Measurements from ENCODE around the gene JAML.

DNA sequence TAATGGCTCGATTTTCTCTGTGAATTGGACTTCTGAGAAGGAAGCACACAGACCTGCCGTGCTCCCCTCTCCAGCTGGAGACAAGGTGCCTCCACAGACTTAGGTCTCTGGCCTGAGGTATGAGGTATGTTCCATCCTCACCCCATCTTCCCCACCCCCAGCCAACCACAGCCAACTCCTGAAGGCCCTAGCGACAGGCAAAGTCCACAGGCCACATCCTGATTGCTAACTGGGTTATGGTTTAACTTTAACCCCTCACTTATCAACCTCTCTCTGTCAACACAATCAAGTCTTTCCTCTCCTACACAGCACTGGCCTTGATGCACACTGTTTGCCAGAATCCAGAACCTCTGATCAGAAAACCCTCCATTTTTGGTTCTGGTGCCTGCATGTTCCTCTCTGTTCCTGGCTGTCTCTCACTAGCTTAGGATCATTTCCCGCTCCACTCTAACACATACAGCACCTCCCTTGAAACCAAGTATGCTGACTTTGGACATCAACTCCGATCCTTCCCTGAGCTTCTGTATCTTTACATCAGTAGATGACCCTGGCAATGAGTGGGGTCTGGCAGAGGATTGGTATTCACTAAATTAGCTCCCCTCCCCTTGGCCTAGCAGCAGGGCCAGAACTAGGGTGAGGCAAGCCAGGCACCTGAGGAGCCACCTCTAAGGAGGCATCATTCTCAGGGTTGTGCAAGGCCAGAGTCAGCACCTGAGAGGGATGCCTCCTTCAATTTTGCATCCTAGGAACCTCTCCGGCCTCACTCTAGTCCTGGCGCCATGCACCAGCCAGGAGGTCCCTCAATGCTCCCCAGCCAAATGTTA is 22.0 kb downstream of the JAML start:
- TF ChIP-seq, protein P1, sequence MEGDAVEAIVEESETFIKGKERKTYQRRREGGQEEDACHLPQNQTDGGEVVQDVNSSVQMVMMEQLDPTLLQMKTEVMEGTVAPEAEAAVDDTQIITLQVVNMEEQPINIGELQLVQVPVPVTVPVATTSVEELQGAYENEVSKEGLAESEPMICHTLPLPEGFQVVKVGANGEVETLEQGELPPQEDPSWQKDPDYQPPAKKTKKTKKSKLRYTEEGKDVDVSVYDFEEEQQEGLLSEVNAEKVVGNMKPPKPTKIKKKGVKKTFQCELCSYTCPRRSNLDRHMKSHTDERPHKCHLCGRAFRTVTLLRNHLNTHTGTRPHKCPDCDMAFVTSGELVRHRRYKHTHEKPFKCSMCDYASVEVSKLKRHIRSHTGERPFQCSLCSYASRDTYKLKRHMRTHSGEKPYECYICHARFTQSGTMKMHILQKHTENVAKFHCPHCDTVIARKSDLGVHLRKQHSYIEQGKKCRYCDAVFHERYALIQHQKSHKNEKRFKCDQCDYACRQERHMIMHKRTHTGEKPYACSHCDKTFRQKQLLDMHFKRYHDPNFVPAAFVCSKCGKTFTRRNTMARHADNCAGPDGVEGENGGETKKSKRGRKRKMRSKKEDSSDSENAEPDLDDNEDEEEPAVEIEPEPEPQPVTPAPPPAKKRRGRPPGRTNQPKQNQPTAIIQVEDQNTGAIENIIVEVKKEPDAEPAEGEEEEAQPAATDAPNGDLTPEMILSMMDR (IDR thresholded peaks at IDR 0.05) = no peak
- TF ChIP-seq POLR2A (IDR thresholded peaks at IDR 0.05) = peak; percentile 31
